PC-9 (cell line): Measurements from ENCODE around the gene SARS1.

Source experiments
- EZH2 ChIP-seq: fragments of 200-600 bp; sonication (generic); IDR thresholded peaks from 2 replicates; pipeline ENCODE4 v1.8.0; 2017; ENCODE audit warnings: antibody characterized with exemption, low read depth
- TF ChIP-seq, protein P1 (sequence below): fragments of 200-600 bp; sonication (generic); conservative IDR thresholded peaks from 2 replicates; pipeline ENCODE4 v1.6.1; 2017; ENCODE audit warnings: mixed run types, antibody characterized with exemption, mild to moderate bottlenecking, moderate library complexity

GRCh38 chr1:109204484-109204883, 9.2 kb upstream of the SARS1 start:
- TF ChIP-seq, protein P1, sequence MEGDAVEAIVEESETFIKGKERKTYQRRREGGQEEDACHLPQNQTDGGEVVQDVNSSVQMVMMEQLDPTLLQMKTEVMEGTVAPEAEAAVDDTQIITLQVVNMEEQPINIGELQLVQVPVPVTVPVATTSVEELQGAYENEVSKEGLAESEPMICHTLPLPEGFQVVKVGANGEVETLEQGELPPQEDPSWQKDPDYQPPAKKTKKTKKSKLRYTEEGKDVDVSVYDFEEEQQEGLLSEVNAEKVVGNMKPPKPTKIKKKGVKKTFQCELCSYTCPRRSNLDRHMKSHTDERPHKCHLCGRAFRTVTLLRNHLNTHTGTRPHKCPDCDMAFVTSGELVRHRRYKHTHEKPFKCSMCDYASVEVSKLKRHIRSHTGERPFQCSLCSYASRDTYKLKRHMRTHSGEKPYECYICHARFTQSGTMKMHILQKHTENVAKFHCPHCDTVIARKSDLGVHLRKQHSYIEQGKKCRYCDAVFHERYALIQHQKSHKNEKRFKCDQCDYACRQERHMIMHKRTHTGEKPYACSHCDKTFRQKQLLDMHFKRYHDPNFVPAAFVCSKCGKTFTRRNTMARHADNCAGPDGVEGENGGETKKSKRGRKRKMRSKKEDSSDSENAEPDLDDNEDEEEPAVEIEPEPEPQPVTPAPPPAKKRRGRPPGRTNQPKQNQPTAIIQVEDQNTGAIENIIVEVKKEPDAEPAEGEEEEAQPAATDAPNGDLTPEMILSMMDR, result no peak
- no peak for TF ChIP-seq EZH2
